ENCODE data around the gene UBE2D2.

GRCh38 chr5:139575313-139575646, 14.1 kb downstream of the UBE2D2 start:
- TF ChIP-seq POLR2AphosphoS5 (IDR thresholded peaks at IDR 0.05) (no peak), CTCF (IDR thresholded peaks at IDR 0.05) (no peak)
